ENCODE measurements around the gene WNT5B.

The WNT5B gene

DNA sequence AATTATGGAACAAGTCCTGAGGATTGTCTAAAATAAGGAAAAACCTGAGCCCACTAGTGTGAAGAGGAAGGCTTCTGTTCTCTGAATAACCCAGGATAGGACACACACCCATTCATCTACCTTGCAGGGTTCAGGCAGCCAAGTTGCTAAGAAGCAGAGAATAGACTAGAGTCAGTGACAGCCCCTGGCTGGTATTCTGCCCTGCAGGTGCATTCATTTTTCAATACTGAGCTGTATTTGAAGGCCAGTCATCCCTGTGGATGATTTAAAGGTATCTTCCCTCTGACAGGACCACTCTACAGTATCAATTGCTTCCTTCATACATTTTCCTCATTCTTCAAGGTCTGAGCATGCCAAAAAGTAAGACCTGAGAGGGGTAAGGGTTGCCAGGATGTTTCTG lies 22.9 kb downstream of the WNT5B start:
- DNase-seq (ENCODE audit: low read depth in 2 of 2): no peak

DNA sequence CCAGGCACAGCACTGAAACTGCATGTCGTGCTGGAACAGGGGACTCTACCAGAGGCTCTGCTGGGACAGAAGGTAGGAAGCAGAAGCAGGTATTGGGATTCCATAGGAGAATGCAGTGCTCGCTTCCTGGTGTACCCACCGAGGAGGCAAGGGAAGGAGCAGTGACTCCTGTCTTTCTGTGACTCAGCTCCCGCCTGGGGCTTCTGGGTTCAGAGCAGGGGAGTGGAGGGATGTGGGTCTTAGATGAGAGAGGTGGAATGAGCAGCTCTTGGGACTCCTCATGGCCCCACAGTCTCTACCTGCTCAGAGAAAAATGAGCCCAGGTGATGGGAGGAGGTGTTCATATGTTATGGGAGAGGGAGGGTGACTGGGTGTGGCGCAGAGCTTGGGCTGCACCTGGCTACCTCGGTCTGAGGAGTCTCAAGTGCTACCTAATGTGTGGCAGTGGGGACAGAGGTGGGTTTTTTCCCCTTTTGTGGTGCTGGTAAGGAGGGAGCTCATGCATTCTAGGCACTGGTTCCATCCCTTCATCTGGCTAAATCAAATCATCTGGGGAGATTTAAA lies 26.3 kb downstream of the WNT5B start:
- no peak for DNase-seq (ENCODE audit: low read depth in 2 of 2)

DNA sequence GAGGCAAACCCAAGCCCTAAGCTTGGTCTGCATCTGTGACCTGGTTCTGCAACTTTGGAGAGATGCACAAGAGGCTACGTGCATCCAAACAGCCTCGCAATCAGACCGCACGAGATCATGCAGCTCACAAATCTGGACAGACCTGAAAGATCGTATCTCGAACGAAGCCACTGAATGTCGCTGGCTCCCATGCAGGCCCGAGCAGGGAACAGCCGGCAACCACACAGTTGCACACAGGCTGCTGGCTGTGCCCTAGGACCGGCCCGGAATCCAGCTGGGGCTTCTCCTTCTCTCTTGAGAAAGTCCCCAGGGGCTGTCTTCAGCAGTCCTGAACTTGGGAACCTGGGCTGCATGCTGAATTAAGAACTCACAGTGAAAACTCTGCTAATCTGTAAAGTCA lies 27.9 kb downstream of the WNT5B start:
- DNase-seq (ENCODE audit: low read depth in 2 of 2): no peak

DNA sequence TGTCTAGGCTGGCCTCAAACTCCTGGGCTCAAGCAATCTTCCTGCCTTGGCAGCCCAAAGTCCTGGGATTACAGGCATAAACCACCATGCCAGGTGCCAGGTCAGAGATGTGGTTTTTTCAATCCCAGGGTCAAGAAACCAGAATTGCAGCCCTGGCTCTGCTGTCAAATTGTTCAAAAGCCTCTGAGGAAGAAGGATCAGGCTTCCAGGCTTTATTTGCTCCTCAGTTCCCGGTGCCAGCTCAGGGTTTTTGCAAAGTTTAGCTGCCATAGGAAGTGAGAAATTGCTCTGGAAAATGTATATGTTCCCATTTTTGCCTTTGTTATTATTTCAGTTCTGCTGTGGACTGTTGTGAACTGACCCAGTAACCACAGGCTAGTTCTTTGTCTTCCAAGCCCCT lies 28.7 kb downstream of the WNT5B start:
- no peak for DNase-seq (ENCODE audit: low read depth in 2 of 2)

DNA sequence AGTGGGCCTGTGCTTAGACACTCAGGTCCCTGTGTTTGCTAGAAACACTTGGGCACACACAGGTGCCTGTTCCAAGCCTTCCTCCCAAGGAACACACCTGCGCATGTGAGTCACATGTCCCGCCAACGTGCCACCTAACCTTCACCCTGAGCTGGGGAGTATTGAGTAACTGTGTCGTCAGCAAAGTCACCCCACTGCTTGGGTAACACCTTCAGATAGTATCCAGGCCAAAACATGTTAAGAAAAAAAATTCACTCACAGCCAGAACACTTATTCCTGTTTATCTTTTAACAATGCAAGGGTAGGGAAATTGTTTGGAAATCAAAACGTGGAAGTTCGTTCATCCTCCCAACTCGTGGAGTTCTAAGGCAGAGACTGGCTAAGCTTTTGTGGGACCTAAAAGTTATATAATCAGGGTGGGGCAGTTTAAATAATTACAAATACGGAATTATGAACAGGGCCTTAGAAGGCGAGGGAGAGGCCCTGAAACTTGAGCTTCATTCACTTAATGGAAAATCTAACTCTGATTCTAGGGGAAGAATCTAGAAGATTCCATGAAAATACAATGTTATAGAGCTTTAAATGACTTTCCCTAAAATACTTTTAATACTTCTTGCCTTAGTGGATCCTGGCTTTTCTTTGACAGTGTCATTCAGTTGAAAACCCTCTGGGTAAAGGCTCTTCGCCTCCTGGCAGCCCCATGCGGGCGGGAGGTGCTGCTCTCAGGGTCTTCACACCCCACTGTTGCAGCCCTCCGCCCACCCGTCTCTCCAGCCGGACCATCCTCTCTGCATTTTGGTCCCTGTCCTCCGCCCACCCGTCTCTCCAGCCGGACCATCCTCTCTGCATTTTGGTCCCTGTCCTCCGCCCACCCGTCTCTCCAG lies 31.5 kb downstream of the WNT5B start:
- peak; percentile 14 to 24 for DNase-seq (ENCODE audit: low read depth in 2 of 2)

DNA sequence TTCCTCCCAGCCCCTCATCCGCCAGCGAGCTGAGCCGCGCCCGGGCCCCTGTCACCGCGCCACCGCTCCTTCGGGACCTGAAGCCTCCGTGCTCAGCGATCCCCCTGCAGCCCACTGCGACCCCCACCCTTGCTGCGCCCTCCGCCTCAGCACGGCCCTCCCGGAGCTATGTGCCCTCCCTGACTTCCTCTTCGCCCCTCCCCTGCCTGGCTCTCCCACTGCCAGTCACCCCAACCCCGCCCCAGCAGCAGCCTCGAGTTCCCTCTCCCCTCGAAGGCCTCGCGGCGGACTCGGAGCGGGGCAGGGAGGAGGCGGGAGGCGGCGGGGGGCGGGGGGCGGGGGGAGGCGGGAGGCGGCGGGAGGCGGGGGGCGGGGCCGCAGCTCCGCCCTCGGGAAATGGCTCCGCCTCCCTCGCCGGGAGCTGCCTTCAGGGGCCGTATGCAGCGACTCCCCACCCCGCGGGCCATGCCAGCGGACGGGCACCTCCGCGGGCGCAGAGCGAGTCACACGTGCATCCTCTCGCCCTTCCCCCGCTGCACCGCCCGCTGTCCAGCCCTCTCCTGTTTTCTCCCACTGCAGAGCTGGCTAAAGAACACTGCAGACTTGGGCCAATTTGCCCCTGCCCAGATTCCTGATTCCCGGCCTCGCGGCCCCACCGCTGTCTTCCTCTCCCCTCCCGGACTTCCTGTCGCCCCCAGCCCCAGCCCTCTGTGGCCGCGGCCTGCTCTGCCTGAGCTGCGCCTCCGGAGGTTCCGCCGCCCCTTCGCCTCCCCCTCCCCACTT lies 32.7 kb downstream of the WNT5B start:
- peak; percentile 56 to 63 for DNase-seq (ENCODE audit: low read depth in 2 of 2)

DNA sequence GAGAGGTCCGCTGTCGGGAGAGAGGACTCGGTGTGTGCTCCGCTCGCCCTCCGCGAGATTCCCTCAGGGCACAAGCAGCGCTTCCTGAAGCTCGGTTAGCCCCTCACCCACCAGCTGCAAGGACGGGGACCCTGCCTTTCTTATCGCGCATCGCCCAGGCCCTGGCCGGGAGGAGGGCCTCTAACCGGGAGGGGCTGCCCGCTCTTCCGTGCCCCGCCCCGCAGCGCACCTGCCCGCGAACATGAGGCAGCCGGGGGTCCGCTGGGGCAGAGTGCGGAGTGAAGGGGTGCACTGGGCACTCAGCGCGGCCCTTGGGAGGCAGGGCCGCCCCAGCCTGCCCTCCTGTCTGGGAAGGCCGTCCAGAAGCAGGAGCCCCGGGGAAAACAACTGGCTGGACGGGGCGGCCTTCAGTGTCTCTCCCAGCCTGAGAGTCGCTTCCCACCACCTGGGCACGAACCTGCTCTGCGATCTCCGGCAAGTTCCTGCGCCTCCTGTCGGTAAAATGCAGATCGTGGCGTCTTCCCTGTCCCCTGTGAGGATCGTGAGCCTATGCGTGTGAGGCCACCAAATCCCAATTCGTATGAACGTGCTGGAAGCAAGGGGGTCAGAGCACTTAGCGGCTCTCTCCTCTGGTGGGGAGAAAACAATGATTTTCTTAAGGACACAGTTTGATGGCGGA lies 33.9 kb downstream of the WNT5B start:
- DNase-seq (ENCODE audit: low read depth in 2 of 2): no peak

DNA sequence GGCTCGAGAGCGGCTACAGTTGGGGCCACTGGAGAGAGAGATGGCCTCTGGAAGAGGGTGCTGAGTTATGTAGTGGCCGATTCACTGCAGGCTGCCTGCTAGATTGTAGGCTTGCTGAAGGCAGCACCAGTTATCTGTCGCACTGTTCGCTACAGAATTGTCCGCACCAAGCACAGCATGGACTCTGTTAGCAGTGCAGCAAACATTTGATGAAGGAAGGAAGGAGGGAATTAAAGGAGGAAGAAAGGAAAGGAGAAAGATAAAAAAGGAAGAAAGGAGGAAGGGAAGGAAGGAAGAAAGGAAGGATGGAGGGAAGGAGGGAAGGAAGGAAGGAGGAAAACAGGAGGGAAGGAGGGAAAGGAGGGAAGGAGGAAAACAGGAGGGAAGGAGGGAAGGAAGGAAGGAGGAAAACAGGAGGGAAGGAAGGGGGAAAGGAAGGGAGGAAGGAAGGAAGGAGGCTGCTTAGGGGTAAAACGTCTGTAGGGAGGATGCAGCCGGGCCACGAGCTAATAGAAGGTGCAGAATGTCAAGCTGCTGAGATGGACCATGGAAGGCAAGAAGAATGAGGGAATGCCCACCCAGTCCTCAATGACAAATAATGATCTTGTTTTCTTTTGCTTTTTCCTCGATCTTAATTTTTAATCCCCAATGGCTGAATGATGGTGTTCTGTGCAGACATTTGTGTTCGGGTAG lies 34.6 kb downstream of the WNT5B start:
- DNase-seq (ENCODE audit: low read depth in 2 of 2): no peak

DNA sequence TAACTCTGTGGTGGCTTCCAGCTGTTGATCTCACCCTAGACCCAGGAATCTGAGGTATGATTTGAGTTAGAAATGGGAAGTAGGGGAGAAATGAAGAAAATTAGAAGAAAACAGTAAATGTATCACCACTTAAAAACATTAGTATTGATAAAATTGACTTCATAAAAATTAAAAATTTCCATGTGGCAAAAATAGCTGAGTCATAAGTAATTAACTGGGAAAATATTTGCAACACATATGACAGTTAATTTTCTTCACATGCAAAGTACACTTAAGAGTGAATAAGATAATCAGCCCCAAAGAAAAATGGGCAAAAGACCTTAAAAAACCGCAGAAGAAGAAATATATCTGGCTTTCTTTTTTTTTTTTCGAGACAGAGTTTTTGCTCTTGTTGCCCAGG lies 36.3 kb downstream of the WNT5B start:
- no peak for DNase-seq (ENCODE audit: low read depth in 2 of 2)

DNA sequence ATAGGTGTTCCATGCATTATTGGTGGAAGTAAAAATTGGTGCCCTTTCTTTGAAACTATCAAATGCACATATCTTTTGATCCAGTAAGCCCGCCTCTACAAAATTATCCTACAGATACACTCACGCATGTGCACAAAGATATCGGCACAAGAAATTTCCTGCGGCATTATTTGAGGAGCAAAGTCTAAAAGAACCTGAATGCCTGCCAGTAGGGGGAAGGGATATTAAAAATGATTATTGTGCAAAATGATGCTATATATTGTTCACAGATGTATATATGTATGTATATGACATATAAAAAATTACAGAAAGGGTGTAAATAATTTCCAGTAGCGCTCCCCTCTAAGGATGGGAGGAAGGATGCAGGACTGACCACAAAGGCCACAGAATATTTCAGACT lies 37.2 kb downstream of the WNT5B start:
- no peak for DNase-seq (ENCODE audit: low read depth in 2 of 2)

DNA sequence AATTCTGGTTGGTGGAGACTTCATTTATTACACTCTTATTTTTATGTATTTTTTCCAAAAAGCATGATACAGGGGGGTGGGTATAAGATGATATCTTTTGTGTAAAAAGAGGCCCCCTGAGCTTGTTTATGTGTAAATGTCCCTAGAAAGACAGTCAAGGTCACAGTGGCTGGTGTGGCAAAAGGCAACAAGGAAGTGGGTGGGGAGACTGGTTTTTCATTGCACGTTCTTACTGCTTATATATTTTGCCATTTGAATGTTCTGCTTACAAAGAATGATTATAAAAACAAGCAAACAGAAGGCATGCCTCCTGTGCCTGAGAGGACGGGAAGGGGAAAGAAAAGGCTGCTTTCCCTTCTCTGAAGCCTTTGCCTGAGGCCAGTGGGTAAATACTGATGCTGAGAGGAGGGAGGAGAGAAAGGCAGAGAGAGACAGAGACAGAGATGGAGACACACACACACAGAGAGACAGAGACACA lies 37.7 kb downstream of the WNT5B start:
- no peak for DNase-seq (ENCODE audit: low read depth in 2 of 2)

DNA sequence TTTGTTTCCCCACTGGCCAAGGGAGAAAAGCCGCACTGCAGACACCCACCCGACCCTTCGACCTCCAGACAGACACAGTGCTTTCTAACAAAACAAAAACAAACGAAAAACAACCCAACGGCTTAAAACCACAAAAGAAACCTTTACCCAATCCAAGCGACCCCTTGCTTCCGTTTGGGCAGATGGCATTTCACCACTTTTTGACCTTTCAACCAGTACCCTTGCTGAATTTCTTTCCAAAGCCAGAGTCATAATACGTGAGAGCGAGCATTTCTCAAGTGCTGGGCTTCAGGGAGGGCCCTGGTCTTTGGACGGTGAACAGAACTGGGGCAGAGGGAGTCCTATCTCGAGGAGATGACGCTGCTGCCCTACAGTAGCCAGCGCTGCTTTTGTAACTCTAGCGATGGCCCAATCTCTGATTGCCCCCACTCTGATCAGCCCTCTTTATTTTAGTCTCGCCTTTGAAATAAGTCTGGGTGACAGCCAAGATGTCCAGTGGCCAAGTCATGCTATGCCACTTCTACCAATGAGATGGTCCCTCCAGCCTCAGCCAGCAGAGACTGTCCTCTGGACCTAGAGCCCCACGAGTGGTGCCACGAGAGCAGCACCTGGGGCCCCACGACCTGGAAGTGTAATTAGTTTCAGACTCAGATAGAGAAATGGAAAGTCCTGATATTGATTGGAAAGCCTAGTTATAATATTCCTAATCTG lies 40.0 kb downstream of the WNT5B start:
- no peak for DNase-seq (ENCODE audit: low read depth in 2 of 2)

DNA sequence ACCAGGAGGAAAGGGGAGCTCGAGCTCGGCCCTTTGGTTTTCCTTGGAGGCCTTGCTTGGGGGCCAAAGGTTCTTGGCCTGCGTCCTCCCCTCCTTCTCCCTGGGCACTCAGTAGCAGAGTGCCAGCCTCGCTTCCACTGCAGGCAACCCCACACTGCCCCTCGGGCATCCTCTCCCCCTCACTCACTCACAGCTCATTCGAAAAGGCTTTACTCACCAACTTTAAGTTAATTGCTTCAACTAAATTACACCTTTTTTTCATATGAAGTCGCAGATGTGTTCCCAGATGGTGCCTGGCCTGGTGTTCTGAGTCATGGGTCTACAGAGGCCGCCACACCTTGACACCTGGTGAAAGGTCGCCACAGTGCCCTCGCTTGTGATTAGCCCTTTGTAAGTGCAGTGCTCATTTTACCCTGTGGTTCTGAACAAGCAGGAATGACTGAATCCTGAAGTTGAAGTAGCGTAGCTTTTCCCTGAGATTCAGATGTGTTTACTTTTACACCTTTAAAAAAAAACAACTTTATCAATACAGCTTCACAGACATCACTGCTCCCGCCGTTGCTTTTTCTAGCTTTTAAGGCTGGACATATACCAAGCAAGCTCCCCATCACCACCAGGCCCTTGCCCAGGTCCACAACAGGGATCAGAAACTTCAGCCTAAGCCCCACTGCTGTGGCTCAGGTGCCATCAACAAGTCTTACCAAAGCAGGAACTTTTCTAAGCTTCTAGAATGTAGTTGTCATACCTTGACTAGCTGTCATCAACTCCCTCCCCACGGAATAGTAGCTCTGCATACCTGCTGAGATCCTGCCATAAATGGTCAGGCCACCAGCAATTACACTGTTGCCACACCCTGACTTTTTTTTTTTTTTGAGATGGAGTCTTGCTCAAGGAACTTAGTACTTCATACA lies 41.6 kb downstream of the WNT5B start:
- DNase-seq (ENCODE audit: low read depth in 2 of 2): no peak

DNA sequence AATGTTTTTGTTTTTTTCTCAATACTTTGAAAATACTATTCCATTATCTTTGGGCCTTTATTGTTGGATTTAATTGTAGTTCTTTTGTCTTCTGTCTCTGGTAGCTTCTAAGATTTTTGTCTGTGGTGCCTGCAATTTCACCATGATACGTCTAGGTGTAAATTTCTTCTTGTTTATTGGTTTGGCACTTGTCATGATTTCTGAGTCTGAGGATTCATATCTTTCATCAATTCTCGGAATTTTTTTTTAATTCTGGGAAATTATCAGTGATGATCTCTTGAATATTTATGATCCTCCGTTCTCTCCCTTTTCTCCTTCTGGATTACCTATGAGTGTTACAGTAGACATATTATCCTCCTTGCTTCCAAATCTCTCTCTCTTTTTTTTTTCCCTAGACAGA lies 47.0 kb downstream of the WNT5B start:
- DNase-seq (ENCODE audit: low read depth in 2 of 2): no peak

DNA sequence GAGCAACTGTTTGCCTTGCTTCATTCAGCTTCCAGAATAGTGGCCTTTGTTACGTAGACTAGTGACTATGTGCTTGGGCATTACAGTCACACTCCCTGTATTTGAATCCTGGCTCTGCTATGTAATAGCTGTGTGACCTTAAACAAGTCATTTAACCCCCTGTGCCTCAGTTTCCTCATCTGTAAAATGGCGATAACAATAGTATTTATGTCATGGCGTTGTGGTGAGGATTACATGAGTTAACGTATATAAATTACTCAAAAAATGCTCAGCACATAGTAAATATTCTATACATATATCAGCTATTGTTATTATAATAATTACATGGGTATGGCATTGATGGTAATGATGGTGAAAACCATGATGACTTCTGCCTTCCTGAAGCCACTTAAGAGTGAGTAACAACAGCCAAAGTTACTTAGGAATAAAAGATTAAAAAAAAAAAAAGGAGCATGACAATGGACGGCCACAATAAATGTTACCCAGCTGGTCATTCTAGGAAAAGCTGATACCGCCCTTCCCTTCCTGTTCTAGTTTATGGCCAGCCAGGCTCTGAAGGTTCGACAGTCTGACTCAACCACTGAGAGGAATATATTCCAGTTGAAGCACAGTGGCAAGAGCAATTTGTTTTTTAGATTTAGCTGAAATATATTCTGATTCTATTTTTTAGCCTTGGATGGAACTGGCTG lies 51.9 kb downstream of the WNT5B start:
- DNase-seq (ENCODE audit: low read depth in 2 of 2): no peak

DNA sequence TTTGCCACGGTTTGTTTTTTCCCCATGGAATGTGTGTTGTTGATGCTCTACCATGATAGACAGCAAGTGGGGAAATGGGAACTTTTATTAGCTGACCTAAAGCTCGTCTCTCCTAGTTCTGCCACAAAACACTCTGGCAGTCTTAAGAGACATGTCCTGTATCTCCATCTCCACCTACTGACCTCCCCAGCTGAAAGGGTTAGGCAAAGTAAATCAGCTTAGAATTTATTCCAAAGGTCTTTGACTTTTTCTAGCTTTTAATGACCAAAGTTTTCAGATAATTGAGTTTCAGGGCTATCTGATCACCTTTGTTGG lies 52.4 kb downstream of the WNT5B start:
- no peak for DNase-seq (ENCODE audit: low read depth in 2 of 2)

DNA sequence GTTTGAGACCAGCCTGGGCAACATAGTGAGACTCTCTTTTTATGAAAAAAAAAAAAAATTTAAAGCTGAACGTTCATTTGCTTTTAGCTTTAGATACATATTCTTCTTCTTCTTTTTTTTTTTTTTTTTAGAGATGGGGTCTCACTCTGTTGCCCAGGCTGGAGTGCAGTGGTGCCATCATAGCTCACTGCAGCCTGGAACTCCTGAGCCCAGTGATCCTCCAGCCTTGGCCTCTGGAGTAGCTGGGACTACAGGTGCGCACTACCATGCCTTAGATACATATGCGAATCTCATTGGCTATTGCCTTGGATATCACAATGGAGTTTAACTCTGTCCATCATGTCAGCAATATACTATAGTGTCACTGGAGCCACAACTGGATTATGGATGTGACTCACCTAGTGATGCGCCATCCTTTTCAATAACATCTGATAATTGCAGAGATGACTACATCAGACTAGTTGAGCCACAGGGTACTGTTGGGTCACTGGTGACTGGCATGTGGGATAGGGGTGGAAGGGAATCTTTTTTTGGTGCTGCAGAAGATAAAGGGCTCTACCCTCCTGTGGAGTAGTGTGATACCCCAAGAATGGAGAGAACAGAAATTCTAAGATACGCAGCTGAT lies 59.2 kb downstream of the WNT5B start:
- no peak for DNase-seq (ENCODE audit: low read depth in 2 of 2)

DNA sequence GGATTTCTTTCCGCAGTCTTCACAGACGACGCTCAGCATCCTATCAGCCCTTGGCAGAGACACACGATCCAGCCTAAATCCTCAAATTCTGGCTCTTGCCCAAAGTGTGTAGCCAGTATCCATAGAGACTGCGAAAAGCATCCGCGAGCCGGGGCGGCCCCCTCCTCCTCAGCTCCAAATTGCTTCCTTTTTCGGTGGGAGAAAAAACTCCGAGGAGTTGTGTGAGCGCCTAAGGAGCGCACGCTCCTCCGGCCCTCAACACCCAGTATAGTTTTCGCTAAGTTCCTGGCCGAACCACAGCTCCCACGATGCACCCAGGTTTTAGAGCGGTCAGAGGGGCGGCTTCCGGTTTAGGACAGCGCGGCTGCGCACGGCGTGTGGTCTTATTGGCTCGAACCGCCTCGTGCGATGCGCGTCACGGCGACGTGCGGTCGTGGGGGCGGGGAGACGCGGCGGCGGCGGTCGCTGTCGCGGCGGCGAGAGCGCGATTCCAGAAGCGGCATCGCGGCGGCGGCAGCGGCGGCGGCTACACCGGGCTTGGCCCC lies 61.6 kb downstream of the WNT5B start, which contains the start of gene ADIPOR2:
Gene ADIPOR2 (plus strand): TSS at position 493 of the 545 bp plus-strand sequence. CDS start 63,274 bp downstream, outside the sequence.
- DNase-seq (ENCODE audit: low read depth in 2 of 2): peak; percentile 88 to 90
